ENCODE data around the gene SKIL. TPM values are rescaled to one million over a fixed set of nuclear protein-coding genes. Genes with fewer than 3 reads are reported as not detected.
A peak's percentile ranks its signal among the peaks of the same experiment; 100 is the strongest.

SKIL gene
- total and polyA plus RNA-seq, 2 donors (not counting 1 experiment from before 2014, with no cell fraction given): 7.7 to 145 TPM

DNA sequence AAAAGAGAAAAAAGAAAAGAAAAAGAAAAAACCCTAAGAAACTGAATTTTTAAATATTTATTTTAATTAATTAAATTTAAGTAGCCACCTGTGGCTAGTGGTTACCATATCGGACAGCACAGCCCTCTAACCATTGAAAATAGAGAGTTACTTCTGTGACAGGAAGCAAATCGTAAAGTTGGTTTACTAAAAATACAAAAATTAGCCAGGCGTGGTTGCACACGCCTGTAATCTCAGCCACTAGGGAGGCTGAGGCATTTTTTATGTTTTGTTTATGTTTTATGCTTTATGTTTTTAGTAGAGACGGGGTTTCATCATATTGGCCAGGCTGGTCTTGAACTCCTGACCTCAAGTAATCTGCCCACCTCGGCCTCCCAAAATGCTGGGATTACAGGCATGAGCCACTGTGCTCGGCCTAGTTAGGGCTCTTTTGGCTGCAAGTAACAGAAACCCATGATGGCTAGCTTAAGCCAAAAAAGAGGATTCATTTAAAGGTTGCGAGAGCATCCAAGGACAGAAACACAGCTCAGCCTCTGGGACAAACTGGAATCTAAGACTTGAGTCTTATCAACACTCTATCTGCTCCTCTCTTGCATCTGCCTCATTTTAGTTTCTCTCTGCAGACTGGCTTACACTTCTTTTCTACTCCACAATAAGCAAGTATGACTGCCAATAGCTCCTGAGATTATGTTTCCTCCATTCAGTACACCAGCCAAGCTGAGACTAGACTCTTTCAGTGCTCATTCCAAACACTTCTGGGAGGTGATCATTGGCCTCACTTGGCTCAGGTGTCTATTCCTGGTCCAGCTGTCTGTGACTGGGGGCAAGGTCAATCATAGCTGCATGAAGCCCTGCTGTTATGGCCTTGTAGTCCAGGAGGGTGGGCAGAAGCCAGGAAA is 6.8 kb upstream of the SKIL start:
- H3K27ac Mint-ChIP-seq: peak overlapping the region; percentile 88
- DNase-seq (peak; percentile 49), ATAC-seq (ENCODE audit: low read depth) (peak; percentile 37)
- Histone ChIP-seq H3K9me3 (ENCODE audit: control extremely low read depth in 1 of 3, control insufficient read depth in 2 of 3, insufficient read depth in 1 of 3, low read length in 2 of 3) (no peaks in the 10 kb centered on the region), H3K9ac (ENCODE audit: low read length) (peak overlapping the region; percentile 35), H3K4me1 (ENCODE audit: control insufficient read depth in 2 of 2, insufficient read depth in 2 of 2, low read length in 2 of 2) (peaks cover 68 to 76% of the 10 kb centered on the region in 2 donors), H3K4me3 (ENCODE audit: control extremely low read depth in 1 of 5, extremely low read depth in 1 of 5, insufficient read depth in 1 of 5, low read depth in 2 of 5, low read length in 4 of 5) (peak overlapping the region in 3 of 5 experiments; percentile 25 to 42 (median 27)), H2AFZ (ENCODE audit: insufficient read depth, low read depth, low read length, poor library complexity, severe bottlenecking) (peak overlapping the region; percentile 25), H3K4me2 (replicated peaks; ENCODE audit: low read depth, low read length, poor library complexity, severe bottlenecking) (peak overlapping the region; percentile 82), H3K79me2 (ENCODE audit: control insufficient read depth, insufficient read depth, low read length) (peaks cover 22% of the 10 kb centered on the region), H4K20me1 (ENCODE audit: control insufficient read depth, insufficient read depth, low read length, poor library complexity, severe bottlenecking) (no peaks in the 10 kb centered on the region), H3K27ac (ENCODE audit: low read length in 2 of 2) (peak overlapping the region; percentile 50 to 83), H3K36me3 (replicated peaks in 1 of 2; ENCODE audit: control extremely low read depth in 1 of 2, control insufficient read depth in 1 of 2, extremely low read depth in 1 of 2, insufficient read depth in 2 of 2, low read length in 1 of 2) (no peaks in the 10 kb centered on the region), H3K27me3 (replicated peaks in 1 of 4; ENCODE audit: control extremely low read depth in 1 of 4, control insufficient read depth in 3 of 4, insufficient read depth in 4 of 4, low read length in 3 of 4) (no peaks in the 10 kb centered on the region)
- no peaks in the 10 kb centered on the region for H3K27me3 Mint-ChIP-seq
- peaks cover 75% of the 10 kb centered on the region for H3K4me1 Mint-ChIP-seq
- WGBS (ENCODE audit: insufficient coverage): 83% methylated on average over 3 of the region's 8 CpGs
- TF ChIP-seq, protein P1, sequence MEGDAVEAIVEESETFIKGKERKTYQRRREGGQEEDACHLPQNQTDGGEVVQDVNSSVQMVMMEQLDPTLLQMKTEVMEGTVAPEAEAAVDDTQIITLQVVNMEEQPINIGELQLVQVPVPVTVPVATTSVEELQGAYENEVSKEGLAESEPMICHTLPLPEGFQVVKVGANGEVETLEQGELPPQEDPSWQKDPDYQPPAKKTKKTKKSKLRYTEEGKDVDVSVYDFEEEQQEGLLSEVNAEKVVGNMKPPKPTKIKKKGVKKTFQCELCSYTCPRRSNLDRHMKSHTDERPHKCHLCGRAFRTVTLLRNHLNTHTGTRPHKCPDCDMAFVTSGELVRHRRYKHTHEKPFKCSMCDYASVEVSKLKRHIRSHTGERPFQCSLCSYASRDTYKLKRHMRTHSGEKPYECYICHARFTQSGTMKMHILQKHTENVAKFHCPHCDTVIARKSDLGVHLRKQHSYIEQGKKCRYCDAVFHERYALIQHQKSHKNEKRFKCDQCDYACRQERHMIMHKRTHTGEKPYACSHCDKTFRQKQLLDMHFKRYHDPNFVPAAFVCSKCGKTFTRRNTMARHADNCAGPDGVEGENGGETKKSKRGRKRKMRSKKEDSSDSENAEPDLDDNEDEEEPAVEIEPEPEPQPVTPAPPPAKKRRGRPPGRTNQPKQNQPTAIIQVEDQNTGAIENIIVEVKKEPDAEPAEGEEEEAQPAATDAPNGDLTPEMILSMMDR (IDR thresholded peaks at IDR 0.05): no peak
- TF ChIP-seq EZH2 (IDR thresholded peaks at IDR 0.05; ENCODE audit: borderline replicate concordance, insufficient read depth, low read depth, low read length, poor library complexity, severe bottlenecking): no peak
- CTCF ChIA-PET: interaction anchor here (0.9 to 2.6 kb wide), 7 partner anchors 19 to 485 kb away, joined by 3 to 8 read pairs (median 3); no protein-coding TSS in a partner anchor
- peak overlapping the region; percentile 78 for H3K4me3 Mint-ChIP-seq
- POLR2A ChIA-PET: no interaction called here
- H3K9me3 Mint-ChIP-seq (ENCODE audit: insufficient read depth): no peaks in the 10 kb centered on the region
- intact Hi-C loops (cut with micrococcal nuclease): loop anchor here (1.0 to 10.0 kb wide), 3 partner anchors 8 to 516 kb away; no protein-coding TSS in a partner anchor
